Left kidney (tissue), 8 donors: ENCODE data around the gene SV2C. TPM values are rescaled to one million over a fixed set of nuclear protein-coding genes. Genes with fewer than 3 reads are reported as not detected.
"Not testable (repeated sequence)": the region's sequence is repeated elsewhere in the genome, so short reads cannot be mapped to it uniquely, and the experiment has no call there.

Source experiments
- DNase-seq: peaks from one replicate; pipeline ENCODE4 v3.0.0-alpha.2; 2013
- long read RNA-seq, 8 donors: transcript quantifications; one replicate each; lab custom pipeline, GENCODE V29; 2026
- polyA plus RNA-seq: library from polyadenylated mRNA; unstranded; fragments of 120-200 nt; gene quantifications from one replicate; pipeline ENCODE4 v1.2.1, GENCODE V29; 2013; ENCODE audit not compliant: insufficient read length

SV2C gene
- polyA plus RNA-seq, result 0.08 TPM
- long read RNA-seq, donor 1, partial matches to known transcripts, result 12 of 12 reads
- long read RNA-seq, donor 1, other reads (novel, unspliced or antisense), result 0 of 12 reads
- long read RNA-seq, donor 2, partial matches to known transcripts, result 5 of 5 reads
- long read RNA-seq, donor 2, other reads (novel, unspliced or antisense), result 0 of 5 reads
- long read RNA-seq, donor 3, partial matches to known transcripts, result 7 of 7 reads
- long read RNA-seq, donor 3, other reads (novel, unspliced or antisense), result 0 of 7 reads
- long read RNA-seq, donor 4, result 0 reads
- long read RNA-seq, donor 5, partial matches to known transcripts, result 20 of 20 reads
- long read RNA-seq, donor 5, other reads (novel, unspliced or antisense), result 0 of 20 reads
- long read RNA-seq, donor 6, partial matches to known transcripts, result 7 of 7 reads
- long read RNA-seq, donor 6, other reads (novel, unspliced or antisense), result 0 of 7 reads
- long read RNA-seq, donor 7, result 0 reads
- long read RNA-seq, donor 8, result 0 reads

DNA sequence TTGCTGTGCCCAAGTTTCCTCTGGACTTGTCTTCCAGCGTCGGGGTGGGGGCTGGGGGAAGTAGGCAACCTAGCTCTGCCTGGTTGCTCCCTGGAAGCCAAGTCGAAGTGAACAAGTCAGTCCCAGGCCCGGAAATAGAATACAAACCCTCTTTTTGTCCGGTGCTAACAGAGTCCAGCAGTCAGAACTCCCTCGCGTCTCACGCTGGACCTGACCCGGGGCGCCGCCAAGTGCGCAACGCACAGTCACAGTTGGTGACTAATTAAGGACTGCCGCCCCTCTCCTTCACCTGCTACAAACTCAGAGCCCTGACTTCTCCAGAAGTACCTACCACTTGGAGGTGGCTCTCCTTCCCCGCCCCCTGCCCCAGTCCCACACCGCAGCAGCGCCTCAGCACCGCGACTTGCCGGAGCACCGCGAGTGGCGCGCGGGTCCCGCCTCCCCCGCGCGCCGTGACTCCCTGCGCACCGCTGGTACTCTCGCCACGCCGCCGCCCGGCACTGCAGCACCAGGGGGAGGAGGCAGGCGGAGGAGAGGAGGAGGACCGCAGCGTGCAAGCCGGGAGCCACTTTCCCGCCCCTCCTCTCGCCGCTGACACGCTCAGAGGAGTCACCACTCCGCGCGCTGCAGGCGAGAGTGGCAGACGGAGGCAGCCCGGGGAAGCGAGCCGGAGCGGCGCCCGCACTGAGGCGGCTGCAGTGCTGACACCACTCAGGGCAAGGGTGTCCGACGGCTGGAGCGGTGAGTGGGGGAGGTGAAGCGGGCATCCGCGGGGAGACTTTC is at the start of gene SV2C:
TSS of gene SV2C (plus strand) at position 612 of the 783 bp plus-strand sequence. CDS start 48,368 bp downstream, outside the sequence.
- DNase-seq, result peak; percentile 45

- DNase-seq, result not testable (repeated sequence)
Measured at GRCh38 chr5:76037736-76038151, 45.4 kb upstream of the SV2C start.

DNA sequence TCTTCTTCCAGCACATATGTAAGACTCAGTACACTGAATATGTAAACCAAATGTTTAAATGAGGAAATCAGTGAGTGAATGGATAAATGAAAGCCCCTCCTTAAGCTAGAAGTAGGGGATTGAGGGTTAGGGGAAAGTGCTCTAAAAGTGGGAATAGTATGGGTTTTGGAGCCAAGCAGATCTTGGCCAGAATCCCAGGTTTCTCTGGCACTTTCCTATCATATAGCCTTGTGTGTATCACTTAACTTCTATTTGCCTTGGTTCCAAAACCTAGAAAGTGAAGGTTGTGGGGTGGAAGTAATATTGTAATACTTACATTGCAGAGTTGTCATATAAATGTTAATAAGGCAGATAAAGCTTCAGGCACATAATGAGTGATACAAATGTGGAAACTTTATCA is 45.0 kb upstream of the SV2C start:
- no peak for DNase-seq

- DNase-seq, result no peak
Measured at GRCh38 chr5:76040806-76041205, 42.4 kb upstream of the SV2C start.

DNA sequence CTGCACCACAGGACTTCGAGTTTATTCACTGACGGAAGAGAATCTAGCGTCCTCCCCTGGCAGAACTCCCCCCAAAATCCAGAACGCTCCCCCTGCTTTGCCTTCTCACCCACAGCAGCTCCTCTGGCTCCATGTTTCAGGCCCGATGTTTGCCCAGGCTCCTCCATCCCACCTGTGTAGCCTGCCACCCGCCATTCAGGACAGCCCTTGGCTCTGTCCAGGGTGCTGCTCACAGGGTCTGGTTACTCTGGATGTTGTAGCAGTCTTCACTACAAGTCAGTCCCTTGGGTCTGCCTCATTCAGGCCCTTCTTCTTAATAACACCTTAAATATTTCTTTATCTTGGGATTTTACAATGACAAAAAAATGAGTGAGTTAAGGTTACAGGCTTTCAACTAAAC is 41.3 kb upstream of the SV2C start:
- DNase-seq, result peak; percentile 34

- DNase-seq, result no peak
Measured at GRCh38 chr5:76046741-76047140, 36.4 kb upstream of the SV2C start.

DNA sequence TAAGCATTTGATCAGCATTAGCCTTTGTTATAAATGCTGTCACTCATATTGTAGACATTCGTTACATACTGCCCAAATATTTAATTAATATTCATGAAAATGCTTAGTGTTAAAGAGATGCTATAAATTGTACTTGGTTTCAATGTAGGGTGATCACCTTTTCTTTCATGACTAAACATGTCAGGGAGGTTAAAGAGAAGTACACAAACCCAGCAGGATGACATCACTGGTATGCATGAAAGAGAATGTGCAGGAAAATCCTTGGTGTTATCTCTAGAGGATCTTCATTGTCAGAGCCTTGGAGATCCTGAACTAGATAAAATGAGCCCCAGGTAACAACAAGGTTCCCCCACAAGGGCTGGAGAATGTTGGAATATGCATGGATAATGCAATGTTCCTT is 33.0 kb upstream of the SV2C start:
- DNase-seq, result no peak

- no peak for DNase-seq
Measured at GRCh38 chr5:76062502-76063041, 20.6 kb upstream of the SV2C start.

DNA sequence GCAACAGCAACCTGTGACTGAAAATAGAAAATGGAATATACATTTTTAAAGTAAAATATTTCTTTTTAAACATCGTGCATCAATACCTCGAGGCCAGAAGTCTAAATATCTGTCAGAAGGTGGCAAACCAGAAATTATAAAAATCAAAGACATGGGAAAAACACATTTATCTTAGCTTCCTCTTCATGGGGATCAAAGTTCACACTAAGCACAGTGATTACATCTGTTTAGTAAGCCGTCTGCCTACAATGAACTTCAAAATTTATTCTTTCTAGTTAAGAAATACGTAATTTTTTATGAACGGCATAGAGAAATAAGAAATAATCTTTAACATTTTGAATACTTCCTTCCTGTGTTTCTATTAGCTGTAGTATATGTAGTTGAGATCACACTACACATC is 17.9 kb upstream of the SV2C start:
- no peak for DNase-seq

DNA sequence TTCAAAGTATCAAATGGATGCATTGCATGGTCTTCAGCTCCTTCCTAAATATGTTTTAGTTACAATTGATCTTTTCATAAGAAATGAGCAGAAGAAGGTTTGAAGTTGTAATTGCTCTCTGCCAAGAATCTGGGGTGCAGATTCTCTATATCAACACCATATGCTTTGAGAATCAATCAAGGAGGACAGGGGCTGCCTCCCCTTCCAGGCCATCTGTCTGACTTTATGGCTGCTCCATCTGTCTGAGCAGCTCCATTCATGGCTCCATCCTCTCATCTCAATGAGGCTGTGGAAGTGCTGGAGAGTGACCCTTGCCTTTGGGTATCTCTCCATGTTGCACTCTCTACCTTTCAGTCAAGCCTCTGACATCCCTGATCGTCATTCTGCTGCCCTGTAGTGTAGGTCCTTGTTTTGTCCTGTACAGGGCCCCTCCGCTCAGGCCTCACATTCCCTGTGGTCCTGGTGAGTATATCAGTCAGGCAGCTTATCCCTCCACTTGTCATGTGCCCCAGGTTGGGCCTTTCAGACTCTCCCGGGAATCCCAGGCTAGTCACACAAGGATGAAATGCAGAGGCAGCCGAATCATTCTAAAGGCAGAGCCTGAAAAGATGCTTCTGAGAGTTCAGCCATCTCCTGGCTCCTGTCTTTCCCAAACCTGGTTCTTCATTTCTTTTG is 14.0 kb upstream of the SV2C start:
- DNase-seq, result no peak

DNA sequence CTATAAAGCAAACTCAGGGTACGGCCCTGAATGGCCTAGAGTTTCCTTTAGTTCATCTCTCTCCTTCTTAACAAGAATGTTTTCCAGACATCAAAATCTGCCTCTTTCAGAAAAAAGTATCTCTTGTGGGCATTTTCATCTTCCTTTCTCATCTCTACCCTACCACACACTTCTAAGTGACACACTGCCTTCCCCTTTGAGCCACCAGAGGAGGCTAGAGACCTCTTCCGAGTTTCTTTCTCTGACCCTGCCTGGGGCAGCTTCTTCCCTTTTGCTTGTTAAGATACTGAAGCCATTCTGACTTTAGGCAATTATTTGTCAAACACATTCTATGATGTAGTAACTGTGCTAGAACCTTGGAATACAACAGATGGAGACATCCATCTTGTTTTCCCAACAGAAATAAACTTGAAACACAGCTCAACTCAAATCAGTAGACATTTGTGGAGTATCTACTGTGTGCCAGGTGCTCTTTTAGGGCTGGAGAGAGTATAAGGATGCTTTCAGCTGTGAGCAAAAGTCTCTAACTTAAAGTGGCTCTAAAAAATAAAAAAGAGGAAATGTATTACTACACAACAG is 8.6 kb upstream of the SV2C start:
- no peak for DNase-seq

GRCh38 chr5:76081811-76082771 is 1.1 kb upstream of the SV2C start:
- no peak for DNase-seq

GRCh38 chr5:76083555-76084495 is 642 bp downstream of the SV2C start:
- DNase-seq, result peak; percentile 8

DNA sequence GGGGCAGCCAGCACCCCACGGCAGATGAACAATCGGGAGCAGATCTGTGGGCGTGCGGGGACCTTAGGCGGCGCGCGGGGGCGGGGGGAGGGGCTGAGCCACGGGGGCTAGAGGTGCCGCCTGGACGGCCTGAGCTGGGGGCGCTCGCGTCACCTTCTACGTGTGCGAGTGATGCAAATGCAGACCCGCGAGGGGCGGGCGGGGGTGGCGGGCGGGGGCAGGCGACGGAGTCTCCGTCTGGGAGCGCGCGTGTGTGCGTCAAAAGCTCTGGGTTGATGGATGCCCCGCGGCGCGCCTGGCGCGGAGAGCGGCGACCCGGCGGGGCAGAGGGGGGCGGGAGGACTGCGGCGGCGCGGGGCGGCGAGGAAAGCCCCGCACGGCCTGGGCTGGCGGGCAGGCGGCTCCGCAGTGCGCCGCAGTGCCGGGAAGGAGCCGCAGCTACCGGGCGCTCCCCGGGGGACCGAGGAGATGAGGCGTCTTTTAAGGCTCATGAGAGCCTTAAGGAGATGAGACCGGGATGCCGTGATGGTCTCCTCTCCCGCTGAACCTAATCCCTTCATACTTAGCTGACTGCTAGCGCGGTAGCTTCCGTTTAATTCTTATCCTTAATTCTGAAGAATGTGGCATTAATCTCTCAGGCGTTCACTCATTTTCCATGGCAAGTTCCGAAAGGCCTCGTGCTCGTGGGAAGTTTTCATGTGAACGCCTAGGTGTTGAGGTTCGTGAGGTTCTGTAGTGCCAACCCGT is 1.5 kb downstream of the SV2C start:
- DNase-seq, result peak; percentile 18

DNA sequence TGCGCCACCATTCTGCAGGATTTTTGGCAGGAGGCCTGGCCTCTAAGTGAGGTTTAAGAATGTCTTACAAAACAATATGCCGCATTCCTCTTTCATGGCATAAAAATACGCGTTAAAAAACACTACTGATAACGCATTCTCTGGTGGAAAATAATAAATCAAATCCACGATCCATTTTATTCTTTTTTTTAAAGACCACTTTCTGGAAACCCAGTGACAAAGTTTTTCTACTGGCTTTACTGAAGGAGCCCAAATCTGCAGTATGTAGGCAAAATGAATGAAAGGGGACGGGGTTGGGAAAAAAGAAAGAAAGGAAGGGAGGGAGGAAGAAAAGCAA is 2.0 kb downstream of the SV2C start:
- no peak for DNase-seq

DNA sequence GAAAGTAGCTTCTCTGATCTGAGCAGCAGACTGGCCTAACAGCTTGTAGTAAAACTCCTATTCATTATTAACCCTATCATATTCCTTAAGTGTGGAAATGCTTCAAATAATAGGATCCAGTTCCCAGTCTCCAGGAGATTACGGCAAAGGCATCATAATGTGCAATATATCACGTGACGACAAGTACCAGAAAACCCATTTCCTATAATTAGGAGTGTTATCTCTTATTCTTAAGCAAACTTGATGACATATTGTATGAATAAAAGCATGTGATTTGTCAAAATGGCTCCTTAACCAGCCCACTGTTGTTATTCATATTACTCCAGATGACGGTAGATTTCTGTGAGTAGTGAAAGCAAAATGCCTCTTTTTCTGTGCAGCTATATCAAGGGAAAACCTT is 2.9 kb downstream of the SV2C start:
- DNase-seq, result no peak

DNA sequence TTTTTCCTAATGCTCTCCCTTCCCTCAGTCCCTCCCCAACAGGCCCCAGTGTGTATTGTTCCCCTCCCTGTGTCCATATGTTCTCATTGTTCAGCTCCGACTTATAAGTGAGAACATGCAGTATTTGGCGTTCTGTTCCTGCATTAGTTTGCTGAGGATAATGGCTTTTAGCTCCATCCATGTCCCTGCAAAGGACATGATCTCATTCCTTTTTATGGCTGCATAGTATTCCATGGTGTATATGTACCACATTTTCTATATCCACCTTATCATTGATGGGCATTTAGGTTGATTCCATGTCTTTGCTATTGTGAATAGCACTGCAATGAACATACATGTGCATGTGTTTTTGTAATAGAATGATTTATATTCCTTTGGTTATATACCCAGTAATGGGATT is 6.0 kb downstream of the SV2C start:
- DNase-seq, result not testable (repeated sequence)

- DNase-seq, result no peak
Measured at GRCh38 chr5:76091351-76091750, 8.2 kb downstream of the SV2C start.

GRCh38 chr5:76099286-76099702 is 16.1 kb downstream of the SV2C start:
- no peak for DNase-seq
